GM18907 (cell line): ENCODE results near the gene SEMA3F.

Experiments
- ATAC-seq: cut with Tn5 transposase; IDR thresholded peaks from one replicate; pipeline ENCODE4 v1.9.1; 2021; ENCODE audit warnings: mild to moderate bottlenecking, moderate library complexity; ENCODE audit not compliant: unreplicated experiment

SEMA3F gene

DNA sequence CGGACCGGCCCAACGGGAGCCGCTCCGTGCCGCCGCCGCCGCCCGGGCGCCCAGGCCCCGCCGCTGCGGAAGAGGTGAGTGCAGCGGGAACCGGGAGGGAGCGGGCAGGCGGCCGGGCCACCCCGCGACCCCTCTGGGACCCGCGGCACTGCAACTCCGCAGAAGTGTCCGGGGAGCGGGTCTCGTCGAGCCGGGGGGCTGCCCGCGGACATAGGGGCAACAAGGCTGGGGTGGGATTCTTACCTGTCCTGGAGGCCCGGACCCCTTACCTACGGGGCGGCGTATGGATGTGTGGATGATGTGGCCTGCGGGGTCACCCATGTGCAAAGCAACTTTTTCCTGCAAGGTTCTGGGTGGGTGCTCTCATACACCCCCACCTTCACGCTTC, 361 bp downstream of the SEMA3F start:
- no peak for ATAC-seq

DNA sequence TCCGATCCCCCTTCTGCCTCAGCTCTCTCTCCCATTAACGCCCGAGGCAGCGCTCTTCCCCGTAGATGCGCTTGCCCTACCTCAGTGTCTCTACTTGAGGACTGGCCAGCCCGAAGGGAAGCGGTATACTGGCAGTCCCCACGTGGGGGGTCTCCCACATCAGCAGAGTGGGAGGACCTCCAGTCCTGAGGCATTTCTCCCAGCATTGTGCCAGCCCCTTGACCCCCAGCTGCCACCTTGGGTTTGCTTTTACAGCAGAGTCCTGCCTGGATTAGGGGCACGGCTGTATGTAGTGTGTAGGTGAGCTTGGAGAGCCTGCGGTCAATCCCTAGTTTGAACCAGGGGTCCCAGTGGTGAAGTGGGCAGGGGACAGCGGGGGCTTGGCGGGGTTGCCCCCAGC, 767 bp downstream of the SEMA3F start:
- ATAC-seq: no peak

DNA sequence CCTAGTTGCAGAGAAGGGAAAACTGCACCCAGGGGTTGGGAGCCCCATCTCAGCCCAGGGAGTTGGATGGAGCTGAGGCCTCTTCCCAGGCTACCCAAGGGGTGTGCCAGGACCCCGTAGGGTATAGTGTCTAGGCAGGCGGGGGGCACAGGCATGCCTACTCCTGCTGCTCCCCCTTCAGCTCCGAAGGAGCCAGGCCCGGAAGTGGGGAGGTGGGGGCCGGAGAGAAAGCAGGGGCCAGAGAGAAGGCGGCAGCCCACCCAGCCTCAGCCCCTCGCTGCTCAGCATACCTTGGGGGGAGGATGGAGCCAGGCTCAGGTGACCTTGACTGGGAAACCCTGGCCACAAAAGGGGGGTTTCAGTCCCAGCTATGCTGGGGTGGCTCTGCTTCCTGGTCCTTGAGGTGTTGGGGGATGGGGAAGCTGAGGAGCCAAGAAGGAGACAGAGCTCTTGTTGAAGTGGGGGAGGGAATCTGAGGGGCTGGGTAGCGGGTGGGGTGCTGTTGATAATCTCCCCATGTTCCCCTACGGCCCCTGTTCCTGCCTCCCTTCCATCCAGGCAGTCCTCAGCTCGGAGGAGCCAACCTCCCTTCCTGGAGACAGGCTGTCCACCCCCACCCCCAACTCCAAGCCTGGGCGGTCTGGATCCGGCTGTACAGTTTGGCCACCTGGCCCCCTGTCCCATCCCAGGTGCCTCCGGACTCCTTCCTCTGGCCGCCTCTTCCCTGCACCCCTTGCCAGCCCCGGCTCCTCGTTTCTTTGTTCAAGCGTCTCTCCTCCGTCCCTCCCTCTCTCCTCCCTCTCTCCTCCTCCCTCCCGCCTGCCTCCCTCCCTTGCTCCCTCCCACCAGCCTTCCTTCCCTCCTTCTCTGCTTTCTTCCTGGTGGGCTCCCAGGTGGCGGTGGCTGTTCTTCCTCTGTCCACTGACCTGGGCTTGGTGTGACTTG, 1.7 kb downstream of the SEMA3F start:
- no peak for ATAC-seq

DNA sequence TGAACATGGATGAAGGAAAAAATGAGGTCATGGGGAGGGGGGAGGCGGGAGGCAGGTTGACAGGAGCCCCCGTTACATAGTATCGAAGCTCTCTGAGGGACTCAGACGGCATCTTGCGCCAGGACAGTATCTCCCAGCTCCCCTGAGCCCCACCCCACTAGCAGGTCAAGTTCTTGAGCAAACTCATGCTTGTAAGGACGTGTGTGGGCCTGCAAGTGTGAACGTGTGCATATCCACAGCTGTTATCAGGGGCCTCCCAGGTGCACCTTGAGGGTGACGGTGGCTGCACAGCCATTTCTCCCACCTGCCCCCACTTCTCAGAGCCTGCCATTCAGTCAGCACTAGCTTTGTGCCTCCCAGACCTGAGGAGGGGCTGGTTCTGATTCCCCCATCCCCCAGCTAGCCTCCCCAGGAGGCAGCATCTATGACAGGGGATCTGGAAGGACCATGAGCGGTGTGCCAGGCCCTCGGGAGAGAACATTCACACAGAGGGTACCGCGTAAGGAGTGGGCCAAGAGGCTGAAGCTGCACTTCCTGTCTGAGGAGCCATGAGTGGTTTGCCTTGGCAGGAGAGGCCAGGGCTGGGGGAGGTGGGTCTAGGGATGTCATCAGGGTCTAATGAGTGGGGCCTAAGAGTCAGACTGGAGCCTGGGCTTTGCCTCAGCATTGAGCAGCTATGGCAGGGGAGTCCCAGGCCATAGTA, 2.9 kb downstream of the SEMA3F start:
- ATAC-seq: no peak

GRCh38 chr3:50158530-50159146, 3.5 kb downstream of the SEMA3F start:
- no peak for ATAC-seq

- ATAC-seq: no peak
Measured at GRCh38 chr3:50160561-50160983, 5.4 kb downstream of the SEMA3F start.

DNA sequence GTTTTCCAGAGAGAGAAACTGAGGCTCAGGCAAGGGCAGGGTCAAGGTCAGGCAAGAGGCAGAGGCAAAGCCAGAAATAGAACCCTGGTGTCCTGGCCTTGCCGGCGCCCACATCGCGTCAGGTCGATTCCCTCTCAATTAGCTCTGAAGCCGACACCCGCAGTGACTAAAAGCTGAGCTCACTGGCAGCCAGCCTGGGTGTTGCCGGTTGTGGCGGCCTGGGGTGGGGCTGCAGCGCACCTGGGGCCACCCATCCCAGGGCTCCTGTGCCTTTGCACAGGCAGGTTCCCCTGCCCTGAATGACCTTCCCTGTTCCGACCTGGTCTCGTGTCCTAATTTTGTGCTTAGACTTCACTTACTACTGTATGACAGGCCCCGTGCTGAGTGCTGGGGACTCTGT, 6.2 kb downstream of the SEMA3F start:
- no peak for ATAC-seq

GRCh38 chr3:50162034-50162883, 7.1 kb downstream of the SEMA3F start:
- ATAC-seq: no peak

GRCh38 chr3:50163572-50164455, 8.7 kb downstream of the SEMA3F start:
- no peak for ATAC-seq

GRCh38 chr3:50164481-50164880, 9.4 kb downstream of the SEMA3F start:
- ATAC-seq: no peak

GRCh38 chr3:50164984-50165909, 10.1 kb downstream of the SEMA3F start:
- no peak for ATAC-seq

- ATAC-seq: no peak
Measured at GRCh38 chr3:50165910-50166538, 10.9 kb downstream of the SEMA3F start.

DNA sequence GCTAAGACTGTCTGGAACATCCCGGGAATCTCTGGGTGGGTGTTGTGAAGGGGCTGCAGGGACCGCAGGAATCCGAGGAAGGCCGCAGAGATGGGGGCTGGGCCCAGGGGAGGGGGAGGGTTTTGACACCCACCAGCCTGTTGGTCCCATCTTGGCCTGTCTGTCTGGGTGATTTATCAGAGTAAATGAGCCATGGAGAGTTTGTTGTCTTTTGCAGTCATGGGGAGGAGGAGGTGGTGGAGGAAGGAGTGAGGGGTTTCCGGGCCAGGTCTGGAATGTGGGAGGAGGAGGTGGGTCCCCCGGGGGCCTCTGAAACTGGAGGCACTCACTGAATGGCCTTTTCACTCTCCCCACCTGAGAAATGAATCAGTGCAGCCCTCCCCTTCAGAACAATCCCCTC, 11.5 kb downstream of the SEMA3F start:
- no peak for ATAC-seq

- ATAC-seq: no peak
Measured at GRCh38 chr3:50167069-50167840, 12.1 kb downstream of the SEMA3F start.

DNA sequence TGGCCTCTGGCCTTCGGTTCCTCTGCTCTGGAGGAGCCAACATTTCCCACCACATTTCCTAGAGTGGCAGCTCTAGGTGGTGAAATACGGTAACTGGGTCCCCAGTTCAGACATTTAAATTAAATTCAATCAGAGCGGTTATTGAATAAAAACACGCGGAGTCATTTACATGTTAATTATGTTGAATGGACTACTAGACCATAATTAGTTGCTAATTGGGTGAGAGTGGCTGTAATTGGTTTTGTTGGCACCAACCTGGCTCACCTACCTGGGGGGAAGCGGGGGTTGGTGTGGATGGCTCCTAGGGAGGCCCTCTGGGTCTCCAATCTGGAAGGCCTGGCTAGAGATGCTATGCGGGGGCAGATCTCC, 12.7 kb downstream of the SEMA3F start:
- no peak for ATAC-seq

DNA sequence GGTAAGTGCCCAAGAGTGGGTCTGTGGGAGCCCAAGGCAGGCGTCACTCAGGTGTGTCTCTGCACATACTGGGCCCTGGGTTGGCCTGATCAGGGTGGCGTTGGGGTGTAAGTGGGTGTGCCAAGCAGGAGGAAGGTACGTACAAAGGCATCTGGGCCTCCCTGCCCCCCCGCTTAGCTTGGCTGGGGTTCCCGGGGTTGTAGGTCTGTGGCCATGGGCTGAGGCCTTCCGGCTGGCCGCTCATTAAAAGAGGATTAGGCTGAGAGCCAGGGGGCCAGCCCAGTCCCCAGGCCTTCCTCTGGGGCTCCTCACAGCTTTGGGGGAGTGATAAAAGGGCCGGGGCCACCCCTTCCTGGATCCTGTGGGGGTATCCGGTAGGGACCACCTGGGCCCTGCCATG, 13.3 kb downstream of the SEMA3F start:
- ATAC-seq: no peak

DNA sequence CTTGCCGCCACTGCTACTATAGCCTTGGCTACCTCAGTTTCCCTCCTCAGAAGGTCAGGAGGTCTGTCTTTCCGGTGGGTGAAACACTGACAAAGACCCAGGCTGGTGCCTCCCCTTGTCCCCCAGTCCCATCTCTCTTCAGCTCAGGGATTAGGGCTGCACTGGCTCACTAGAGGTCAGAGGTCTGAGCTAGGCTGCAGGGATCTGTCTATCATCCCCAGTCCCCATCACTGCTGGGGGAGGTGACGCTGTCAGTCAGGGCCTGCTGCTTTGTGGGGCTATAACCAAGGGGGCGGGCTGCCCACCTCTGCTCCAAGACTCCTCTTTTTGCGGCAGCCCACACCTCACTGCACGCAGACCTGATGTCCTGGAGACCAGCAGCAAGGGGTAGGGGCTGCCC, 13.7 kb downstream of the SEMA3F start:
- ATAC-seq: no peak
